ENCODE data around the gene ZC3H18. TPM values are rescaled to one million over a fixed set of nuclear protein-coding genes. Genes with fewer than 3 reads are reported as not detected.

ZC3H18 gene
- total RNA-seq, 4 donors from 2014 or later, result 8.8 to 19.2 (median 13.5) TPM

- no peak for TF ChIP-seq CTCF (IDR thresholded peaks at IDR 0.05; ENCODE audit: low read depth)
Measured at GRCh38 chr16:88647178-88648070, 77.2 kb downstream of the ZC3H18 start.

- TF ChIP-seq CTCF (IDR thresholded peaks at IDR 0.05; ENCODE audit: low read depth), result no peak
Measured at GRCh38 chr16:88649195-88649923, 79.2 kb downstream of the ZC3H18 start.

- no peak for TF ChIP-seq CTCF (IDR thresholded peaks at IDR 0.05; ENCODE audit: low read depth)
Measured at GRCh38 chr16:88649924-88650748, 79.9 kb downstream of the ZC3H18 start.

- no peak for TF ChIP-seq CTCF (IDR thresholded peaks at IDR 0.05; ENCODE audit: low read depth)
Measured at GRCh38 chr16:88650749-88651275, 80.6 kb downstream of the ZC3H18 start, which contains the start of gene CYBA. Gene CYBA (minus strand): TSS chr16:88651053. CDS start chr16:88651013, 40 bp downstream.

- no peak for TF ChIP-seq CTCF (IDR thresholded peaks at IDR 0.05; ENCODE audit: low read depth)
Measured at GRCh38 chr16:88651276-88651988, 81.2 kb downstream of the ZC3H18 start.

- no peak for TF ChIP-seq CTCF (IDR thresholded peaks at IDR 0.05; ENCODE audit: low read depth)
Measured at GRCh38 chr16:88651989-88652761, 82.0 kb downstream of the ZC3H18 start.

All from subcutaneous adipose tissue (tissue), 4 donors.